HG03159 (cell line): ENCODE data around the gene GNB1L.
"Not testable (repeated sequence)": the region's sequence is repeated elsewhere in the genome, so short reads cannot be mapped to it uniquely, and the experiment has no call there.

Experiments
- ATAC-seq: cut with Tn5 transposase; IDR thresholded peaks from one replicate; pipeline ENCODE4 v1.9.1; 2021; ENCODE audit warnings: mild to moderate bottlenecking, moderate library complexity; ENCODE audit not compliant: unreplicated experiment

The GNB1L gene

GRCh38 chr22:19799322-19800190, 55.1 kb downstream of the GNB1L start:
- no peak for ATAC-seq

GRCh38 chr22:19798891-19799293, 55.8 kb downstream of the GNB1L start:
- no peak for ATAC-seq

GRCh38 chr22:19798003-19798665, 56.5 kb downstream of the GNB1L start:
- ATAC-seq, result no peak

- no peak for ATAC-seq
Measured at GRCh38 chr22:19797086-19798002, 57.3 kb downstream of the GNB1L start.

GRCh38 chr22:19796160-19796559, 58.5 kb downstream of the GNB1L start:
- ATAC-seq, result no peak

- ATAC-seq, result no peak
Measured at GRCh38 chr22:19795617-19796008, 59.1 kb downstream of the GNB1L start.

GRCh38 chr22:19793661-19794310, 60.9 kb downstream of the GNB1L start:
- ATAC-seq, result no peak

GRCh38 chr22:19793161-19793560, 61.5 kb downstream of the GNB1L start:
- ATAC-seq, result no peak

- not testable (repeated sequence) for ATAC-seq
Measured at GRCh38 chr22:19792383-19792896, 62.2 kb downstream of the GNB1L start.

GRCh38 chr22:19791894-19792293, 62.8 kb downstream of the GNB1L start:
- ATAC-seq, result no peak

- no peak for ATAC-seq
Measured at GRCh38 chr22:19791243-19791642, 63.4 kb downstream of the GNB1L start.

- no peak for ATAC-seq
Measured at GRCh38 chr22:19789828-19790227, 64.8 kb downstream of the GNB1L start.

- ATAC-seq, result no peak
Measured at GRCh38 chr22:19789406-19789805, 65.3 kb downstream of the GNB1L start.

- no peak for ATAC-seq
Measured at GRCh38 chr22:19788661-19789225, 65.9 kb downstream of the GNB1L start.

GRCh38 chr22:19787849-19788141, 66.9 kb downstream of the GNB1L start:
- ATAC-seq, result no peak

- no peak for ATAC-seq
Measured at GRCh38 chr22:19786959-19787848, 67.5 kb downstream of the GNB1L start.

- ATAC-seq, result no peak
Measured at GRCh38 chr22:19786264-19786585, 68.4 kb downstream of the GNB1L start.

GRCh38 chr22:19785461-19786263, 69.0 kb downstream of the GNB1L start:
- no peak for ATAC-seq
